H1 (cell line): ENCODE results near the gene ATP7A.

Experiments
- CBX8 ChIP-seq: fragments of 300-800, 300-1000 bp; sonication (generic); IDR thresholded peaks from 2 replicates; pipeline ENCODE4 v1.7.1; 2016; ENCODE audit warnings: low read depth, low read length, borderline replicate concordance
- POLR2A ChIP-seq, 2 experiments: IDR thresholded peaks; 1 replicate in 1 of 2; 2 replicates in 1 of 2; pipeline ENCODE4 v1.6.1; 2011; ENCODE audit warnings: low read depth in 2 of 2, low read length in 2 of 2, mild to moderate bottlenecking in 2 of 2; ENCODE audit errors: control extremely low read depth in 1 of 2
- POU5F1 ChIP-seq: IDR thresholded peaks from 2 replicates; pipeline ENCODE4 v1.6.1; 2011; ENCODE audit warnings: low read depth, mild to moderate bottlenecking, low read length, moderate library complexity
- SP1 ChIP-seq: IDR thresholded peaks from 2 replicates; pipeline ENCODE4 v1.6.1; 2011; ENCODE audit warnings: low read depth, low read length
- TAF1 ChIP-seq: IDR thresholded peaks from 2 replicates; pipeline ENCODE4 v1.6.1; 2011; ENCODE audit warnings: mild to moderate bottlenecking, low read depth, low read length
- ZNF274 ChIP-seq: IDR thresholded peaks from 2 replicates; pipeline ENCODE4 v1.7.0; 2012; ENCODE audit warnings: low read length, borderline replicate concordance; ENCODE audit errors: extremely low read depth
- TF ChIP-seq, protein P1 (sequence below): IDR thresholded peaks from 2 replicates; pipeline ENCODE4 v1.6.1; 2012; ENCODE audit warnings: inconsistent platforms
- TF ChIP-seq, protein P2 (sequence below), 3 experiments: IDR thresholded peaks; 1 replicate in 2 of 3; 2 replicates in 1 of 3; pipeline versions ENCODE4 v1.5.1 to v1.6.1; 2011; ENCODE audit warnings: low read length in 3 of 3, mild to moderate bottlenecking in 3 of 3, inconsistent platforms in 2 of 3, low read depth in 1 of 3, moderate library complexity in 1 of 3; ENCODE audit not compliant: insufficient read depth in 1 of 3; ENCODE audit errors: control extremely low read depth in 1 of 3
- TF ChIP-seq, protein P3 (sequence below): IDR thresholded peaks from 2 replicates; pipeline ENCODE4 v1.6.1; 2012; ENCODE audit warnings: low read length, inconsistent platforms

- TF ChIP-seq CBX8 (no peak), ZNF274 (no peak), POU5F1 (no peak), TAF1 (no peak), POLR2A (IDR thresholded peaks at IDR 0.05; ENCODE audit: control extremely low read depth in 1 of 2, low read depth in 2 of 2, low read length in 2 of 2) (no peak), SP1 (no peak)
- TF ChIP-seq, protein P1, sequence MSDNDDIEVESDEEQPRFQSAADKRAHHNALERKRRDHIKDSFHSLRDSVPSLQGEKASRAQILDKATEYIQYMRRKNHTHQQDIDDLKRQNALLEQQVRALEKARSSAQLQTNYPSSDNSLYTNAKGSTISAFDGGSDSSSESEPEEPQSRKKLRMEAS, result no peak
- TF ChIP-seq, protein P2, sequence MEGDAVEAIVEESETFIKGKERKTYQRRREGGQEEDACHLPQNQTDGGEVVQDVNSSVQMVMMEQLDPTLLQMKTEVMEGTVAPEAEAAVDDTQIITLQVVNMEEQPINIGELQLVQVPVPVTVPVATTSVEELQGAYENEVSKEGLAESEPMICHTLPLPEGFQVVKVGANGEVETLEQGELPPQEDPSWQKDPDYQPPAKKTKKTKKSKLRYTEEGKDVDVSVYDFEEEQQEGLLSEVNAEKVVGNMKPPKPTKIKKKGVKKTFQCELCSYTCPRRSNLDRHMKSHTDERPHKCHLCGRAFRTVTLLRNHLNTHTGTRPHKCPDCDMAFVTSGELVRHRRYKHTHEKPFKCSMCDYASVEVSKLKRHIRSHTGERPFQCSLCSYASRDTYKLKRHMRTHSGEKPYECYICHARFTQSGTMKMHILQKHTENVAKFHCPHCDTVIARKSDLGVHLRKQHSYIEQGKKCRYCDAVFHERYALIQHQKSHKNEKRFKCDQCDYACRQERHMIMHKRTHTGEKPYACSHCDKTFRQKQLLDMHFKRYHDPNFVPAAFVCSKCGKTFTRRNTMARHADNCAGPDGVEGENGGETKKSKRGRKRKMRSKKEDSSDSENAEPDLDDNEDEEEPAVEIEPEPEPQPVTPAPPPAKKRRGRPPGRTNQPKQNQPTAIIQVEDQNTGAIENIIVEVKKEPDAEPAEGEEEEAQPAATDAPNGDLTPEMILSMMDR (IDR thresholded peaks at IDR 0.05; ENCODE audit: control extremely low read depth in 1 of 3, insufficient read depth in 1 of 3, low read depth in 1 of 3, low read length in 3 of 3), result peak in 2 of 3 experiments; percentile 6 to 34; a peak in 1 of 4 replicates
- TF ChIP-seq, protein P3, sequence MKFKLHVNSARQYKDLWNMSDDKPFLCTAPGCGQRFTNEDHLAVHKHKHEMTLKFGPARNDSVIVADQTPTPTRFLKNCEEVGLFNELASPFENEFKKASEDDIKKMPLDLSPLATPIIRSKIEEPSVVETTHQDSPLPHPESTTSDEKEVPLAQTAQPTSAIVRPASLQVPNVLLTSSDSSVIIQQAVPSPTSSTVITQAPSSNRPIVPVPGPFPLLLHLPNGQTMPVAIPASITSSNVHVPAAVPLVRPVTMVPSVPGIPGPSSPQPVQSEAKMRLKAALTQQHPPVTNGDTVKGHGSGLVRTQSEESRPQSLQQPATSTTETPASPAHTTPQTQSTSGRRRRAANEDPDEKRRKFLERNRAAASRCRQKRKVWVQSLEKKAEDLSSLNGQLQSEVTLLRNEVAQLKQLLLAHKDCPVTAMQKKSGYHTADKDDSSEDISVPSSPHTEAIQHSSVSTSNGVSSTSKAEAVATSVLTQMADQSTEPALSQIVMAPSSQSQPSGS, result no peak
Measured at GRCh38 chrX:78029663-78030062, 119.2 kb downstream of the ATP7A start.
